ENCODE data around the gene GABRG3.

The GABRG3 gene

GRCh38 chr15:26928051-26928450 is 42.9 kb upstream of the GABRG3 start:
- H3K4me2 ChIP-seq (ENCODE audit: low read depth, low read length, poor library complexity, severe bottlenecking): no peak overlapping the region
- TF ChIP-seq, protein P1, sequence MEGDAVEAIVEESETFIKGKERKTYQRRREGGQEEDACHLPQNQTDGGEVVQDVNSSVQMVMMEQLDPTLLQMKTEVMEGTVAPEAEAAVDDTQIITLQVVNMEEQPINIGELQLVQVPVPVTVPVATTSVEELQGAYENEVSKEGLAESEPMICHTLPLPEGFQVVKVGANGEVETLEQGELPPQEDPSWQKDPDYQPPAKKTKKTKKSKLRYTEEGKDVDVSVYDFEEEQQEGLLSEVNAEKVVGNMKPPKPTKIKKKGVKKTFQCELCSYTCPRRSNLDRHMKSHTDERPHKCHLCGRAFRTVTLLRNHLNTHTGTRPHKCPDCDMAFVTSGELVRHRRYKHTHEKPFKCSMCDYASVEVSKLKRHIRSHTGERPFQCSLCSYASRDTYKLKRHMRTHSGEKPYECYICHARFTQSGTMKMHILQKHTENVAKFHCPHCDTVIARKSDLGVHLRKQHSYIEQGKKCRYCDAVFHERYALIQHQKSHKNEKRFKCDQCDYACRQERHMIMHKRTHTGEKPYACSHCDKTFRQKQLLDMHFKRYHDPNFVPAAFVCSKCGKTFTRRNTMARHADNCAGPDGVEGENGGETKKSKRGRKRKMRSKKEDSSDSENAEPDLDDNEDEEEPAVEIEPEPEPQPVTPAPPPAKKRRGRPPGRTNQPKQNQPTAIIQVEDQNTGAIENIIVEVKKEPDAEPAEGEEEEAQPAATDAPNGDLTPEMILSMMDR (IDR thresholded peaks at IDR 0.05; ENCODE audit: insufficient read depth, low read length, poor library complexity, severe bottlenecking): no peak
- TF ChIP-seq EZH2phosphoT487 (conservative IDR thresholded peaks at IDR 0.05; ENCODE audit: low read length): no peak
- no peak overlapping the region for H3K9ac ChIP-seq (ENCODE audit: low read length)
- H3K36me3 ChIP-seq (ENCODE audit: low read length): no peaks in the 10 kb centered on the region
- no peaks in the 10 kb centered on the region for H3K9me2 ChIP-seq (replicated peaks; ENCODE audit: insufficient read depth, low read length)
- H3K4me3 ChIP-seq (ENCODE audit: insufficient read depth, low read length, poor library complexity, severe bottlenecking): no peak overlapping the region
- no peaks in the 10 kb centered on the region for H4K20me1 ChIP-seq (ENCODE audit: low read depth, low read length)
- H3K9me3 ChIP-seq (ENCODE audit: insufficient read depth, low read length): no peaks in the 10 kb centered on the region
- H3K79me2 ChIP-seq (ENCODE audit: insufficient read depth, low read length): no peaks in the 10 kb centered on the region
- no peaks in the 10 kb centered on the region for H3F3A ChIP-seq (ENCODE audit: insufficient read depth)
- no peak overlapping the region for H2AFZ ChIP-seq (ENCODE audit: low read depth, low read length, severe bottlenecking)
- no peak overlapping the region for H3K27ac ChIP-seq (ENCODE audit: low read depth, low read length)
- no peaks in the 10 kb centered on the region for H3K27me3 ChIP-seq (ENCODE audit: low read length)

DNA sequence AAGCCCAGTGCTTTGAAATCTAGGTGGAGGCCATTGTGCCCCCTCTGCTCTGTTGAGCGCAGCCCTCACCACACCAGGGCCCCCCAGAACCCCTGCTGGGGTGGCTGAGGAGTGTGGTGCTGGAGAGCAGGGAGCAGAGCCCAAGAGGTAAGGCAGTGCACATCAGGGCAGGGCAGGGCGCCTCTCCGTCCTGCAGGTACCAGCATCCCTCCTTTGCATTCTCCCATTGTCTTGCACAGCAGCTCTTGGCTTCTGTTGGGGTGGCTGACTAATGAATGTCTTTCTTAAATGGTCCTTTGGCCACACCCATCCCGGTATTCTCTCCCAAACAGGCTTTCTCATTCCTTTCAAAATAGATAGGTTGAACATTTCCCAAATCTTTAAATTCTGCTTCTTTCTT is 41.4 kb upstream of the GABRG3 start:
- H3K27me3 ChIP-seq (ENCODE audit: low read length): no peaks in the 10 kb centered on the region
- no peaks in the 10 kb centered on the region for H3K79me2 ChIP-seq (ENCODE audit: insufficient read depth, low read length)
- H3K27ac ChIP-seq (ENCODE audit: low read depth, low read length): no peak overlapping the region
- no peaks in the 10 kb centered on the region for H3K36me3 ChIP-seq (ENCODE audit: low read length)
- no peak overlapping the region for H3K4me2 ChIP-seq (ENCODE audit: low read depth, low read length, poor library complexity, severe bottlenecking)
- H3F3A ChIP-seq (ENCODE audit: insufficient read depth): no peaks in the 10 kb centered on the region
- H4K20me1 ChIP-seq (ENCODE audit: low read depth, low read length): no peaks in the 10 kb centered on the region
- H3K9ac ChIP-seq (ENCODE audit: low read length): no peak overlapping the region
- no peak for TF ChIP-seq EZH2phosphoT487 (conservative IDR thresholded peaks at IDR 0.05; ENCODE audit: low read length)
- TF ChIP-seq, protein P1 (IDR thresholded peaks at IDR 0.05; ENCODE audit: insufficient read depth, low read length, poor library complexity, severe bottlenecking): no peak
- H2AFZ ChIP-seq (ENCODE audit: low read depth, low read length, severe bottlenecking): no peak overlapping the region
- no peak overlapping the region for H3K4me3 ChIP-seq (ENCODE audit: insufficient read depth, low read length, poor library complexity, severe bottlenecking)
- no peaks in the 10 kb centered on the region for H3K9me2 ChIP-seq (replicated peaks; ENCODE audit: insufficient read depth, low read length)
- no peaks in the 10 kb centered on the region for H3K9me3 ChIP-seq (ENCODE audit: insufficient read depth, low read length)

DNA sequence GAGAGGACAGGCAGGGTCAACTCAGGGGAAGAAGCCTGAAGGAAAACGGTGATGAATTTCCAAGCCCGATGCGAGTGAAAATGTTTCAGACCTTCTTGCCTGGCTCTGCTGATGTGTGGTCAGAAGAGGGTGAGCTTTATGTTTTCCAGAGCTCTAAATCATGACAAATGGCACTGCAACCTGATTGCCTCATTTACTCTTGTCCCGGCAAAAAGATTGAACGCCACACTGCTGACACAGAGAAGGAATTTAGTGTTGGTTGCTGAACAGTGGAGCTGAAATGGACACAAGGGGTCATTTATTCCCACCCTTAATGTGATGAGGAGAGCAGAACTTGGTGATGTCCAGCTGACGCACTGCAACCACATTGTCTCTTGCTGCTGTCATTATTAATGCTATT is 36.1 kb upstream of the GABRG3 start:
- Histone ChIP-seq H3K4me3 (ENCODE audit: insufficient read depth, low read length, poor library complexity, severe bottlenecking) (no peak overlapping the region), H3F3A (ENCODE audit: insufficient read depth) (no peaks in the 10 kb centered on the region), H3K27ac (ENCODE audit: low read depth, low read length) (no peak overlapping the region), H3K9me2 (replicated peaks; ENCODE audit: insufficient read depth, low read length) (no peaks in the 10 kb centered on the region), H3K9me3 (ENCODE audit: insufficient read depth, low read length) (no peaks in the 10 kb centered on the region), H3K9ac (ENCODE audit: low read length) (no peak overlapping the region), H3K36me3 (ENCODE audit: low read length) (no peaks in the 10 kb centered on the region), H3K79me2 (ENCODE audit: insufficient read depth, low read length) (no peaks in the 10 kb centered on the region), H3K4me2 (ENCODE audit: low read depth, low read length, poor library complexity, severe bottlenecking) (no peak overlapping the region), H4K20me1 (ENCODE audit: low read depth, low read length) (no peaks in the 10 kb centered on the region), H3K27me3 (ENCODE audit: low read length) (no peaks in the 10 kb centered on the region), H2AFZ (ENCODE audit: low read depth, low read length, severe bottlenecking) (no peak overlapping the region)
- TF ChIP-seq, protein P1 (IDR thresholded peaks at IDR 0.05; ENCODE audit: insufficient read depth, low read length, poor library complexity, severe bottlenecking): no peak
- TF ChIP-seq EZH2phosphoT487 (conservative IDR thresholded peaks at IDR 0.05; ENCODE audit: low read length): no peak
